ENCODE measurements around the gene CCDC86.

Gene CCDC86

DNA sequence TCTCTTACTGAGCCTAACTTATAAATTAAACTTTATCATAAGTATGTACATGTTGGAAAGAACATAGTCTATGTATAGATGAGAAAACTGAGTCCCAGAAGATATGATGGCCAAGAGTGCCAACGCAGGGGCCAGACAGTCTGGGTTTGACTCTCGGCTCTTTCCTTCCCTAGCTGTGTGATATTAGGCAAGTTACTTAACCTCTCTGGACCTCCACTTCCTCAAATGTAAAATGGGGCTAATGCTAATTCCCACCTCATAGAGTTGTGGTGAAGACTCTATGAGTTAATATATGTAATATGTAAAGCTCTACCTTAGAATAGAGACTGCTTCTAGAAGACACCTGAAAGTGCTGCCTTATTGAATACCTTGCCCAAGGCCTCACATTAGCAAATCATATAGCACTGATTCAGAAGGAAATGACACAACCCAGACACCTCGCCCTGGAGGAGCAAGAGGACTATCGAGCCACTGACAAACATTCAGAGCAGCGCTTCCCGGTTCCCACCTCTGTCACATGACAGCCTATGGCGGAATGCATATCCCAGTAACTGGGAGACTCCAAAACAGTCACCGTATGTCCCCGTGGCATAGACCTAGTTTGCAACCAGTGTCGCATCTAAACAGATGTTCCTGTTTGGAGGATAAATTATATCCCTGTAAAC lies 11.3 kb upstream of the CCDC86 start:
- DNase-seq (ENCODE audit: low read depth, low spot score), result no peak

- DNase-seq (ENCODE audit: low read depth, low spot score), result peak; percentile 91
Observed at GRCh38 chr11:60831143-60831500, 10.8 kb upstream of the CCDC86 start.

- peak; percentile 49 for DNase-seq (ENCODE audit: low read depth, low spot score)
Observed at GRCh38 chr11:60831501-60832079, 10.3 kb upstream of the CCDC86 start.

DNA sequence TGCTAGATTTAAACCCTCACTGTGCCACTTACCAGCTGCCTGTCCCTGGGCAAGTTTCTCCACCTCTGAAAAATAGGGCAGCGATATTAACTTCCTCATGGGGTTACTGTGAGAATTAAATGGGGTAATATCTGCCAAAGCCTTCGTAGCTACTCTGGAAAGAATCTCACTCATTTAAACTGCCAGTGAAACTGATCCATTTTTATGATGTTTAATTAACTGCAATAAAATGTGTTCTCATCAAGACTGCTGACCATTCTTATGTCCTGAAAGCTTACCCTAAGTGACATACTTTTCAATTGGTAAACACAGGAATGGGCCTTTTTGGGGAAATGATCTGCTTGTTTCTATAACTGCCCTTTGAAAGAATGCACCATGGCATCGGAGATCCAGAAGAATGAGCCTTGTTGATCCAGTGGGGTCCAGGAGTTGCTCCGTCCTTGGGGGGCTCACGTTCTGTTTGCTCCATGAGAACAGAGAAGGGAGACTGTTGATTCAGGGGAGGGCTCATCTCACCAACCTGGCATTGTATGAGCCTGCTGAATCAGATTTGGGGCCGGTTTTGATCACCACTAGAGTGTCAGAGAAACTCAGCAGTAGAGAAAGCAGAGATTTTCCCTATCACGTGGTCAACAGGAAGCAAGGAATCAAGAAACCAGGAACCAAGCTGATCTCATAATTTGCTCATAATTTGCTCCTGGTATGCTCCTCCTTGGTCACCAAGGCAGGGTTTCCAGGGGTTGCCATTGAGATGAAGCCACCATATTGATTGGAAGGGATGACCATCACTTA lies 7.0 kb upstream of the CCDC86 start:
- no peak for DNase-seq (ENCODE audit: low read depth, low spot score)

- no peak for DNase-seq (ENCODE audit: low read depth, low spot score)
Observed at GRCh38 chr11:60835534-60835846, 6.4 kb upstream of the CCDC86 start.

- no peak for DNase-seq (ENCODE audit: low read depth, low spot score)
Observed at GRCh38 chr11:60836866-60837515, 4.9 kb upstream of the CCDC86 start.

GRCh38 chr11:60838132-60838531 lies 3.8 kb upstream of the CCDC86 start:
- no peak for DNase-seq (ENCODE audit: low read depth, low spot score)

DNA sequence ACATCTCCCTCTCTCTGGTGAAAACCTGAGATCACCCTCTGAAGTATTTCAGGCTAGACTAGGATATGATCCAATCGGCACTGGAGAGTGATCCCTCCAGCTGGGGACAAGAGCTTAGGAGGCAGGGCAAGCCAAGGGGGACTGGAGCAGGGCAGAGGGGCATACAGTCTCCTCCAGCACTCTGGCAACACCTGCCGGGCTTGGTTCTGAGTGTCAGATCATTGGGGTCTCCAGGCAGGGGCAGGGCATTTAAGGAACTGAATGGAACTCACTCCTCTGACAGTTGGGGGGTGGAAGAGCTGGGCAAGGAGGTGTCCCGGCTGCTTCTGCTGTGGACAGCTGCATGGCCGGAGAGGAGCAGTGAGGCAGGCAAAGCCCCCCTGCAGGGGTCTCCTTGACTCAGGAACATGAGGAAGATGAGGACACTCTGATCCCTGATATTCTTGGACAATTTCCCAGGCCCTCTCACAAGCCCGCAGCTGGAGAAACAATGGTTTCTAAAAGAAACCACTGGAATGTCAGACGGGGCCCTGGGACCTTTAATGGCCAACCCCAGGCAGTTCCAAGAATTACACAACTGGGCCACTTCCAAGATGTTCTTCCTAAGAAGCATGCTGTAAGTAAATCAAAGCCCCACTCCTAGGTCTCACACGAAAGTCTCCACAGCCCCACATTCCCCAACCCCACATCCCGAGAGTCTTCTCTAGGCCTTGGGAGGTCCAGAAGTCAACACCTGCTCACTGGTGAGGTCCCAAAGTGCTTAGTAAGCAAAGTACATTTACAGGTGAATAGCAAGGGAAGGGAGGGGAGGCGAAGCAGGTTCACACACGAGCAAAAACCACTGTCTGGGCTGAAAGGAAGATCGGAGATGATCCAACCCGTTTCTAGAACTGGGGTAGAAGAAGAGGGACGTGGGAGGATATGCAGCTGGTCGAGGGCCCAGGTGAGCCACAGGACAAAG lies 1.2 kb upstream of the CCDC86 start:
- DNase-seq (ENCODE audit: low read depth, low spot score), result peak; percentile 95

DNA sequence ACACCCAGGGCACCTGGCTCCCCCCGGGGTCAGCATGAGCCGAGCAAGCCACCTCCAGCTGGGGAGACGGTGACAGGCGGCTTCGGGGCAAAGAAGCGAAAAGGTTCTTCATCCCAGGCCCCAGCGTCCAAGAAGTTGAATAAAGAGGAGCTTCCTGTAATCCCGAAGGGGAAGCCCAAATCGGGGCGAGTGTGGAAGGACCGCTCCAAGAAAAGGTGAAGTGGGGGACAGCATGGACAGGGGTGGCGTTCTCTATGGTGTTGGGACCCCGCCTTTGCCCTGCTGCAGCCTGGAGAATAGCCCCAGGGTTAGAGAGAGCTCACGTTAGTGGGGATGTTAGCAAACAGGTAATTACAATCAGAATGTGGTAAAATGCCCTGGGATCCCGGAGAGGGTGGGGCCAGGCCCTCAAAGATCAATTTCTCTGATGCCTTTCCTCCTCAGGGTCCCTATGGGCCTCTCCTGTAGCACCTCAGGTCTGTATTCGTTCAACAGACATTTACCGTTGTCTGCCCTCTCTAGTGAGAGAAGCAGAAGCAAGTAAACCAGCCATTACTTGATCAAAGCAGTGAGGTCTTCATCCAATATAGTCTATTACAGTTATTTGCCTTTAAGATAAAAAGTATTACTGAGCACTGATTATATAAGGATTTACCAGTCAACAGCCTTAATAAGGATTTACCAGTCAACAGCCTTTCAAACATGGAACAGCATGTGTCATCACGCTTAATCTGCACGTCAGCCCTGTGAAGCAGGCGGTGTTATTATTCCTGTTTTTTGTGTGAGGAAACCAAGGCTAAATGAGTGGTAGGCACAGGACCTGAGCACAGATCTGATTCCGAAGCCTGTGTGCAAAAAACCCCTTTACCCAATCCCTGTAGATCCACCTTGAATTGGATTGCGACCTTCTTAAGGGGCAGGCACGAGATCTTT lies 1.0 kb downstream of the CCDC86 start:
- no peak for DNase-seq (ENCODE audit: low read depth, low spot score)

- DNase-seq (ENCODE audit: low read depth, low spot score), result no peak
Observed at GRCh38 chr11:60844045-60844869, 2.3 kb downstream of the CCDC86 start.

DNA sequence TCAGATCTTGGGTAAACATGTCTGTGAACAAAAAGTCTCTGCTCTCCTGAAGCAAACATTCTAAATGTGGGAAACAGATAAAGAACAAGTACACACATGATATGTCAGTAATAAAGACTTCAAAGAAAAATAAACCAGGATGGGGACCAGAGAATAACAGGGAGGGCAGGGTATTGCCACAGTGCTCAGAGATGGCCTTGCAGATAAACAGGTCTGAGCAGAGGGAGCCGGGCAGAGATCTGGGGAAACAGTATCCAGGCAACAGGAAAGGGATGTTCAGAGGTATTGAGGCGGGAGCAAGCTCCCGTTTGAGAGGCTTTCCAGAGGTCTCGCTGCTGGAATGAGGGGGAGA lies 2.9 kb downstream of the CCDC86 start:
- DNase-seq (ENCODE audit: low read depth, low spot score), result no peak

GRCh38 chr11:60845338-60845737 lies 3.4 kb downstream of the CCDC86 start:
- no peak for DNase-seq (ENCODE audit: low read depth, low spot score)

GRCh38 chr11:60847281-60847680 lies 5.4 kb downstream of the CCDC86 start:
- peak; percentile 44 for DNase-seq (ENCODE audit: low read depth, low spot score)

- no peak for DNase-seq (ENCODE audit: low read depth, low spot score)
Observed at GRCh38 chr11:60847896-60848295, 6.0 kb downstream of the CCDC86 start.

DNA sequence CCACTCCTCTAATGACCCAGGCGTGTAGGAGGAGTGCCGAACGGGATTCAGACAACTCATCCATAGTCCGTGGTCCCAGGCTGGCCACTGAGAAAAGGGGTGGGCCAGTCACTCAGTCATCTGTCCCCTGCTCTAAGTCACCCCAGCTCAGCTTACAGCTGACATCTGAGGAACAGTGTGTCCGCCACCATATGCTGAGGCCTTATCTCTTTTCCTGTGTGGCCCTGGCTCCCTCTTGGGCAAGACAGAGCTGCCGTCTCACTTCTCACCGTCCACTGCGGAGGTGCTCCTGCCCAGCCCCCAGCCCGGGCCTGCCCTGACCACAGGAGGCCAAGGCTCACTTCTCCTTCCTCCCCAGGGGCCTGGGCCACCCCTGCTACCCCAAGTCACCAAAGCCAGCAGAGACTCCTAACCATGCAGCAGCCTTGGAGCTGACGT lies 6.8 kb downstream of the CCDC86 start:
- no peak for DNase-seq (ENCODE audit: low read depth, low spot score)

- DNase-seq (ENCODE audit: low read depth, low spot score), result no peak
Observed at GRCh38 chr11:60849641-60850520, 8.0 kb downstream of the CCDC86 start.

GRCh38 chr11:60851327-60852104 lies 9.6 kb downstream of the CCDC86 start:
- DNase-seq (ENCODE audit: low read depth, low spot score), result no peak
